Measurements from ENCODE around the gene PTK7. TPM values are rescaled to one million over a fixed set of nuclear protein-coding genes. Genes with fewer than 3 reads are reported as not detected.
"Not testable (repeated sequence)": the region's sequence is repeated elsewhere in the genome, so short reads cannot be mapped to it uniquely, and the experiment has no call there.

PTK7 gene
- total RNA-seq, 2 donors from 2014 or later, result 8.0 to 9.7 TPM

DNA sequence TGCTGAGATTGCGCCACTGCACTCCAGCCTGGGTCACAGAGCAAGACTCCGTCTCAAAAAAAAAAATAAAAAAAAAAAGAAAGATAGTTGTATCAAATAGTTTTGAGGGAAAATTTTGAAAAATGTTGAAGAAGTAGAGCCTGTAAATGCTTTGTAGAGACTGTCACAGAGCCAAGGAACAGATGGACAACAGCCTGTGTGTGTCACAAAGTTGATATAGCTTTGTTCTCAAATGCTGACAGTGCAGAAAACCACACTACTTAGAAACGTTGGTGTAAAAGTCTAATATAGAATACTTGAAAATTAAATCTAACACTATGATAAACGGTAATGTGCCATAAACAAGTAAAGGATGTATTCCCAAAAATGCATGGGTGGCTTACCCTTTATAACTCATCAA lies 25.4 kb downstream of the PTK7 start:
- intact Hi-C loops (cut with DNase I, micrococcal nuclease), result no loop called here
- no peak for DNase-seq
- no peak for ATAC-seq

DNA sequence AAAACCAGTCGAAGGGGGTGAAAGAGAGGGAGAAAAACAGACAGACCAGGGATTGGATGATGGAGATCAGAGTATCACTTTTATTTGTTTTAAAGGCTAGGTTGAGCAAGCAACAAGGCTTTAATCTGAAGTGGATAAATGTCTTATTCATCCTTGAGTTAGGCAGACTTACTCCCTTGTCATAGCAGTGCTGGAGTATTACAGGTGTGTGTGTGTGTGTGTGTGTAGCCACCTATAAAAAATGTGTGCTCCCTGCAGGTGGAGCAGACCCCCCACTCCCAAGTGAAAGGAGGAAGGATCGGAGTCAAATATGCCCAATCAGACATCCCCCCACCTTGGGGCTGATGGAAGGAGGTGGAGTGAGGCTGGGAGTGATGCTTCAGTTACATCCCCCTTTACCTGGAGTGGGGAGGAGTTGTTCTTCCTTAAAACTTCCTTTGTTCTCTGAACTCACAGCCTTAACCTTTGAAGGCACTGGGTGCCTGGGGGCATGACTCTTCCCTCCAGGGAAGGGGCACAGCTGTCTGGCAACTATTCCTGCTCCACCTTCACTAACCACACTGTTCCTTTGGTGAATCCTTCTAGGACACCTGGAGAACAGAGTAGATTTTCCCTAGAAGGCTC lies 27.3 kb downstream of the PTK7 start:
- DNase-seq (no peak), ATAC-seq (no peak)
- intact Hi-C loops (cut with DNase I, micrococcal nuclease), result no loop called here

- intact Hi-C loops (cut with DNase I, micrococcal nuclease), result no loop called here
- DNase-seq (no peak), ATAC-seq (no peak)
Measured at GRCh38 chr6:43105538-43106222, 29.6 kb downstream of the PTK7 start.

GRCh38 chr6:43107344-43108062 lies 31.4 kb downstream of the PTK7 start:
- ATAC-seq, result no peak
- intact Hi-C loops (cut with DNase I, micrococcal nuclease), result no loop called here
- no peak for DNase-seq

DNA sequence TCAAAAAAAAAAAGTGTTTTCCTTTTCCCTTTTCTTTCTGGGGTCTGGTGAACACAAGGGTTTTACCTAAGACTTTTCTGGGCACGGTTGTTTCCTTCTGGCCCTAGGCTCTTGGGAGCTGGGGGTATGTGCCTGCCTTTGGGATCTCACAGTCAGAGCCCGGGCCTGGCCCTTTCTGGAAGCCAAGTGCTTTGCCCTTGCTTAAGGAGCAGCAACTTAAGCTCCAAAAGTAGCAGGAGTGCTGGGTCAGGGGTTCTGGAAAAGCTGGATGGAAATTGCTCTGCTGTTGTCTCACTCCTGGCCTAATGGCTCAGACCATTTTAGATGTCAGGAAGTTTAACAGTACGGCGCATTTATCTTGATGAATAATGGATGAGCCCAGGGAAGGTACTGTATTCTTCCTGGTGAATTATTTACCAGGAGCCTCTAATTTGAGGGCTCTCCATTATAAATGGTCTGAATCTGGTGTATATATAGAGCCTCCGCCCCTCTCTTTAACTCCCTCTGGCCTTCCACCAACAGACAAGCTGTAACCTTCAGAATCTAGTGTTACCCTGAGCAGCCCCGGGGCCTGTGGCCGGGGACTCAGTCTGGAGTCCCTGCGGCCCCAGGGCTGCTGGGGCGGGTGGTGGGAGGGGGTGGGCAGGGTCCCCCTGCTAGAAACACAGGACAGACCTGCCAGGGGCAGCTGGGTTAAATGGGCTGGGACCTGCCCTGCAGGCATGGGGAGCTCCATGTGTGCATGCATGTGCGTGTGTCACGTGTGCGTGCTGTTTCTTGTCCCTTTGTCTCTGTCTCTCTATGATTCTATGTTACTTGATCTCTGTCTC lies 37.5 kb downstream of the PTK7 start:
- ATAC-seq, result peak; percentile 92
- DNase-seq, result no peak
- intact Hi-C loops (cut with DNase I, micrococcal nuclease), result no loop called here

DNA sequence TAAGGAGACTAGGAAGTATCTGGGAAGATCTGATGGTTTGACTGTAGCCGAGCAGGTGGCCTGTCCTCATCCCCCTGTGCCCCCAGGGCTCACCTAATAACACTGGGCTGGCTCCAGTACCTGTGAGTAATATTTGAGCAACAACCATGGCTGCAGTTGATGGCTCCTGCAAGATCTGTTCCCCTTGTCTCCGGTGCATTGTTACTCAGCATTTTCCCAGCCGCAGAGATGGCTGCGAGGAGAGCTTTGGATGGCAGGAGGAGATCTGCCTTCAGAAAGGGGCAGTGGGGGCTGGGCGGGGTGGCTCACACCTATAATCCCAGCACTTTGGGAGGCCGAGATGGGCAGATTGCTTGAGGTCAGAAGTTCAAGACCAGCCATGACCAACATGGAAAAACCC lies 39.3 kb downstream of the PTK7 start:
- no peak for DNase-seq
- ATAC-seq, result no peak
- intact Hi-C loops (cut with DNase I, micrococcal nuclease), result no loop called here

DNA sequence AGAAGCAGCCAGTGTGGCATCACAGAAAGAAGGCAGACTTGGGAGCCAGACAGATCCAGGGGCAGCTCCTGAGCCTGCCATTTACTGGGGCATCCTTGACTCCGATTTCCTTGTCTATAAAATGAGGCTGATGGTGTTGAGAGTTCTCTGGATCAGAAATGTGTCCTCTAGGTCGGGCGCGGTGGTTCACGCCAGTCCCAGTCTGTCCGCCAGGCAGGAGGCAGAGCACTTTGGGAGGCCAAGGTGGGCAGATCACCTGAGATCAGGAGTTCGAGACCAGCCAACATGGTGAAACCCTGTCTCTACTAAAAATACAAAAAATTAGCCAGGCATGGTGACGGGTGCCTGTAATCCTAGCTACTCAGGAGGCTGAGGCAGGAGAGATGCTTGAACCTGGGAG lies 41.4 kb downstream of the PTK7 start:
- intact Hi-C loops (cut with DNase I, micrococcal nuclease); ATAC-seq; DNase-seq: not testable (repeated sequence)

DNA sequence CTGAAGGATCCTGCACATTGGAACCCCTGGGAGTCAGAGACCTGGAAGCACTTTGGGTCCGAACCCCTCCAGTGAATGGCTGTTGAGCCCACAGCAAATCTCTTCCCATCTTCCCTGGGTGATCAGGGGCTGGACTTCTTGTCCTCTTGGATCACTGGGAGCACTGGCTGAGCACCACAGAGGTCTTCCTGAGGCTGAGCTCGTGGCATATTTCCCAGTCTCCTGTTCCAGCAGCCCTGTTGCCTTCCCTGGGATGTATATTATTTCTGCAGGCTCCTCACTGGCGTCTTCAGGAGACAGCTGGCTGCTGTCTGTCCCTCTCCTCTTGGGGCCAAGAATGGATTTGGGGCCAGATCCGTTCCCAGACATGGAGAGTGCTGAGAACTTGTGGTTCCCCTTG lies 43.4 kb downstream of the PTK7 start:
- no peak for ATAC-seq
- no peak for DNase-seq
- intact Hi-C loops (cut with DNase I, micrococcal nuclease), result no loop called here

DNA sequence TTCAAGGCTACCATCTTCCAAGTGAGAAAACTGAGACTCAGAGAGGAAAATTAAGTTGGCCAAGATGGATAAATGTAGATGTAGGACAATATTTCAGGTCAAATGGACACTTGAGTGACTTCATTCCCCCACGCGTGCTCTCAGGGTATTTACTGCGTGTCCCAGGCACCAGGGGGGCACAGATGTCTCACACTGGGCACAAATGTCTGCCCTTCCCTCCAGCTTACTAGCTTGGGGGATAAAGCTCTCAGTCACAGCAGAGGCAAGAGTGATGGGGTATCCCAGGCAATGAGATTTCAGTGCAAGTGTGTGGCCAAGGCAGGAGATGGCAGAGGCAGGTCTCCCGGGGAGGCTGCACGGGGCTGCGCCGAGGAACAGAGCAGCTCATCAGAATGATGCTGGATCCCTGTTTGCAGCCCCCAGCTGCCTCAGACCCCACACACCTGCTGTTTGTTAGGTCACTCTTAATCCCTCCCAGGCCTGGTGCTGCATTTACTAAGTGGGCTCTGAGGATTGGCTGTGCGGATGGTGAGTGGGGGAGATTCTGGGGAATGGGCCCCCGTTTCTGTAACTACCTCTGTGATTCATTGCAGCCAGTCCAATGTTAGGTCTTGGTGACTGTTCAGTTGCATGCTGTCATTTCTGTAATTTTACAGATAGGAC lies 44.1 kb downstream of the PTK7 start:
- DNase-seq, result no peak
- intact Hi-C loops (cut with DNase I, micrococcal nuclease), result loop anchor here in 1 of 2 donors (10.0 kb wide), 1 partner anchor 45 kb away; the partner anchor contains the start of gene PTK7
- ATAC-seq, result no peak

DNA sequence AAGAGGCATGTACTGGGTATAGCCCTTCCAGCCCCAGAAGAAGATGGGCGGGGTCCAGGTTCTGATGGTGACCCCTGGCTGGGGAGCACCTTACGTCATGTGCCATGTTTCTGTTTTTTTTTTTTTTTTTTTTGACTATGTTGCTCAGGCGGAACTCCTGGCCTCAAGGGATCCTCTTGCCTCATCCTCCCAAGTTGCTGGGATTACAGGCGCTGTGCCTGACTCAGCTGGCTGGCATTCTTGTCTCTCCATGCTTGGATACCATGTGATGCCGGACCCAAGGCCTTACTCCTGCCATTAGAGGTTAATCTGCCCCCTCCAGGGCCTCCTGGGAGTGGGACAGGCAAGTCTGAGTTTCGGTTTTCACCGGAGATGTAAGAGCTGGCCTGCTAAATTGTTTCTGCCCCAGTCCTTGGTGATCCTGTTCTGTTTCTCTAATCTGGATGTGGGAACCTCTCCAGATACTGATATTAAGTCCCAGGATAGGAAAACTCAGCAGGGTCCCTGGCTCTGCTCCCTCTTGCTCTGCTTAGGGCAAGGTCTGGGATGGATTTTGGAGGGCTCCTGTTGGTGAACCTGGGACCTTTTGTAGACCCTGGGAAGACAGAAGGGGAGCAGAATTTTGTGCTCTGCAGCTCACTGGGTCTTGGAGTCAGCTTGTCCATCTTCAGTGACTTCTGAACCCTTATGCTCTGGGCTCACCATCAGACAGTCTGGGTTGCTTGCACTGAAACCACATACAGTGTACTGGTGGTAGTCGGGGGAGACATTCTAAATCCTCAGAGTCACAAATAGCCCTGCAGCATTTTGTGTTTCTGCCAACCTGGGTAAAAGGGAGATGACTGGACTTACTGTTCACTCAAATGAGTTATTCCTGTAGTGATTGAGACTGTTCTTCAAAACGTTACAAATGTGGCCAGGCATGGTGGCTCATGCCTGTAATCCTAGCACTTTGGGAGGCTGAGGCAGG lies 45.1 kb downstream of the PTK7 start:
- intact Hi-C loops (cut with DNase I, micrococcal nuclease), result loop anchor here in 1 of 2 donors (10.0 kb wide), 1 partner anchor 46 kb away; the partner anchor contains the start of gene PTK7
- ATAC-seq (no peak), DNase-seq (peak in 1 of 2 donors; percentile 48)

DNA sequence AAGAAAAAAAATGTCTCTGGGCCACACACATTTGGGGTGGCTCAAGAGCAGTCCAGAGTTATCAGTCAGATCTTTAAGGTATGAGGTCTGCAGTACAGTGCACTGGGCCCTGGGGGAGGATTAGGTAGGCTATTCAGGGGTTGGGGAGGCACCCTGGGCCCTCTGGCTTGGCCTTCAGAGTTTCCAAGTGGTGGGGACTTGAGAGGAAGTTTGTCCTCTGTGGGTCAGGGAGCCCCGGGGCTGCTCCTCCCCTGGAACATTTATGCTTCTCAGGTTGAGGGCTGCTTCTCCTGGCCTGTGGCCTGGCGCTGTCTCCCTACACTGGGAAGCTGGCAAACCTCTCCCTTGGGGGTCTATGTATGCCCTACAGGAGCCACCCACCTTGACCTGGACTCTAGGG lies 46.0 kb downstream of the PTK7 start:
- ATAC-seq (no peak), DNase-seq (no peak)
- intact Hi-C loops (cut with DNase I, micrococcal nuclease), result loop anchor here in 1 of 2 donors (10.0 kb wide), 1 partner anchor 47 kb away; the partner anchor contains the start of gene PTK7

DNA sequence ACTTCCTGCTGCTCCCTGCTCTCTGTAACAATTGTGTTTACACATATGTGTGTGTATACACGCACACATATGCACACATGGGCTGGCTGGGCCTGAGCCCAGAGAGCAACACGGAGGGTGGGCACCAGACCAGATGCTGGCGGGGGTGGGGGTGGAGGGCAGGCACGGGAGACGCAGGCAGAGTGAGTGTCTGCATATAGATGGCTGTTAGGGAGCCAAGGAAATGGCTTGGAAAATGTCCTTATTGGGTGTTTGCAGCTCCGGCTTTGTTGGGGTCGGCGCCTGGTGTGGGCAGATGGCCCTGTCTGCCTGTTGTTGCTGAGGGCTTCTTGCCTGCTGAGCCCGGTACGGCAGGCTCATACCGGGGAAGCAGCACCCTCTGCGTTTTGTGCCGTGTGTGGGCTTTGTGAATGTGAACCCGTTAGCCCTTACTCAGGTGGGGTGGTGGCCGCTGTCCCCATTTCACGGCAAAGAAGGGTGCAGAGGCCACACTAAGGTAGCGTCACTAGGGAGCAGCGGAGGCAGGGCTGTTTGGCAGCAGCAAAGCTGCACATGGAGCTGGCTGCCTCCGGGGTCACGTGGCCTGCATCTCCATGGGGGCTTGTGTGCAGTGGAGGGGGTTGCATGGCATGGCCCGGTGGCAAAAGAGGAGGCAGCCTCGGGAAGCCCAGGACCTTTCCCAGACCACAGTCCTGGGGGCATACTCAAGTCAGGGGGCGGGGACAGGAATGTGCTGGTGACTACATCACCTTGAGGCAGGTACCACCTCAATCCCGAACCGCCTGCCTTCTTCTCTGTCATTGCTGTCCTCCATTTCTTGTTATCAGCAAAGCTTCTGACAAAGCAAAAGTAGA lies 47.6 kb downstream of the PTK7 start:
- intact Hi-C loops (cut with DNase I, micrococcal nuclease), result loop anchor here in 1 of 2 donors (10.0 kb wide), 1 partner anchor 49 kb away; the partner anchor contains the start of gene PTK7
- ATAC-seq (no peak), DNase-seq (no peak)

- ATAC-seq (no peak), DNase-seq (no peak)
- intact Hi-C loops (cut with DNase I, micrococcal nuclease), result loop anchor here in 1 of 2 donors (10.0 kb wide), 1 partner anchor 50 kb away; the partner anchor contains the start of gene PTK7
Measured at GRCh38 chr6:43124481-43124880, 48.4 kb downstream of the PTK7 start.

DNA sequence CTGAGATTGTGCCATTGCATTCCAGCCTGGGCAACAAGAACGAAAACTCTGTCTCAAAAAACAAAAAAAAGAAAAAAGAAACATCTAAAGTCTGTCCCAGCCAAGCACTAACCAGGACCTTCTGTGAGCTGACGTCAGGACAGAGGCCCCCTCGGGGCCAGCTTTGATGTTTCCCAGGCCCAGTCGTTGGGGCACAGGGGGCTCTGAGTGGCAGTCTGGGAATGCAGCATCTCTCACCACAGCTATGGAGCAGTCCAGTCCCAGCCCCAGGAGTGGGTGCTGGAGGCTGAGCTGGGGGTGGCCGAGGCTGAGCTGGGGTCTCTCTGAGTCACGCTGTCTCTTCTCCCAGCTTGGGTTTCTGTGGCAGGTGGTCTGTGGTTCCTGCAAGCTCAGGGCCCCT lies 49.0 kb downstream of the PTK7 start:
- DNase-seq (no peak), ATAC-seq (no peak)
- intact Hi-C loops (cut with DNase I, micrococcal nuclease), result loop anchor here in 1 of 2 donors (10.0 kb wide), 1 partner anchor 50 kb away; the partner anchor contains the start of gene PTK7

GRCh38 chr6:43125555-43125954 lies 49.4 kb downstream of the PTK7 start:
- ATAC-seq (no peak), DNase-seq (no peak)
- intact Hi-C loops (cut with DNase I, micrococcal nuclease), result loop anchor here in 1 of 2 donors (10.0 kb wide), 1 partner anchor 51 kb away; the partner anchor contains the start of gene PTK7

DNA sequence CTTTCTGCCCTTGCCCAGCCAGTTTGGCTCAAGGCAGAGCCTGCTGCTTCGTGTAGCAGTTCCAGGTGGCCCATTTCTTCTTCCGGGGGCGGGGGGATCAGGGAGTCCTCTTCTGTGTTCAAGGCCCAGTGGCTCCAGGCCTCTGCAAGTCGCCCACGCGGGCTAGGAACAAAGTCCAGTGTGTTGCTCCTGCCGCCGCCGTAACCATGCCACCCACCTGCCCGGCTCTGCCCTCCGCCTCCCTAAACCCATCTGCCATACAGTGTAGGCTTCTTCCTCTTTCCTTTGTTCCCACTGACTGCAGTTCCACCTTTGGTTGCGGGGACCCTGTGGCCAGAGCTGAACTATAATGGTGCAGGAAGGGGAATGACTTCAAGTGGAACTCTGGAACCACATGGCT lies 51.1 kb downstream of the PTK7 start:
- ATAC-seq (peak; percentile 73), DNase-seq (peak in 1 of 2 donors; percentile 28)
- intact Hi-C loops (cut with DNase I, micrococcal nuclease), result loop anchor here in 1 of 2 donors (10.0 kb wide), 1 partner anchor 52 kb away; the partner anchor contains the start of gene PTK7
